ENCODE measurements around the gene SART3.
"Not testable (repeated sequence)": the region's sequence is repeated elsewhere in the genome, so short reads cannot be mapped to it uniquely, and the experiment has no call there.

The SART3 gene

GRCh38 chr12:108495823-108496579 lies 65.0 kb downstream of the SART3 start:
- H3K9me3 Mint-ChIP-seq = no peaks in the 10 kb centered on the region
- H3K4me3 Mint-ChIP-seq = no peak overlapping the region
- peaks cover 17% of the 10 kb centered on the region for H3K27me3 Mint-ChIP-seq (ENCODE audit: low read depth)
- TF ChIP-seq CTCF (IDR thresholded peaks at IDR 0.05; ENCODE audit: unreplicated experiment in 3 of 3) = no peak
- H3K36me3 Mint-ChIP-seq (ENCODE audit: low read depth) = no peaks in the 10 kb centered on the region
- no peak overlapping the region for H3K27ac Mint-ChIP-seq
- H3K4me1 Mint-ChIP-seq = no peaks in the 10 kb centered on the region

GRCh38 chr12:108495054-108495453 lies 65.9 kb downstream of the SART3 start:
- TF ChIP-seq CTCF (IDR thresholded peaks at IDR 0.05; ENCODE audit: unreplicated experiment in 3 of 3) = peak; percentile 30 to 54 (median 37)
- Mint-ChIP-seq H3K36me3 (ENCODE audit: low read depth) (no peaks in the 10 kb centered on the region), H3K4me1 (no peaks in the 10 kb centered on the region), H3K4me3 (no peak overlapping the region), H3K9me3 (no peaks in the 10 kb centered on the region), H3K27ac (no peak overlapping the region), H3K27me3 (ENCODE audit: low read depth) (peaks cover 17% of the 10 kb centered on the region)

- Mint-ChIP-seq H3K4me1 (no peaks in the 10 kb centered on the region), H3K36me3 (ENCODE audit: low read depth) (no peaks in the 10 kb centered on the region), H3K9me3 (peaks cover 7% of the 10 kb centered on the region), H3K4me3 (no peak overlapping the region), H3K27me3 (ENCODE audit: low read depth) (peaks cover 15% of the 10 kb centered on the region), H3K27ac (no peak overlapping the region)
- no peak for TF ChIP-seq CTCF (IDR thresholded peaks at IDR 0.05; ENCODE audit: unreplicated experiment in 3 of 3)
Measured at GRCh38 chr12:108491256-108491655, 69.7 kb downstream of the SART3 start.

- H3K36me3 Mint-ChIP-seq (ENCODE audit: low read depth); H3K9me3 Mint-ChIP-seq; H3K4me1 Mint-ChIP-seq; H3K4me3 Mint-ChIP-seq; H3K27ac Mint-ChIP-seq: not testable (repeated sequence)
- peaks cover 16% of the 10 kb centered on the region for H3K27me3 Mint-ChIP-seq (ENCODE audit: low read depth)
Measured at GRCh38 chr12:108487029-108487428, 73.9 kb downstream of the SART3 start.

GRCh38 chr12:108485371-108485770 lies 75.6 kb downstream of the SART3 start:
- not testable (repeated sequence) for H3K27ac Mint-ChIP-seq; H3K9me3 Mint-ChIP-seq; H3K4me1 Mint-ChIP-seq; H3K4me3 Mint-ChIP-seq; H3K36me3 Mint-ChIP-seq (ENCODE audit: low read depth)
- H3K27me3 Mint-ChIP-seq (ENCODE audit: low read depth) = peaks cover 20% of the 10 kb centered on the region

GRCh38 chr12:108484845-108485244 lies 76.1 kb downstream of the SART3 start:
- no peak for TF ChIP-seq CTCF (IDR thresholded peaks at IDR 0.05; ENCODE audit: unreplicated experiment in 3 of 3)
- Mint-ChIP-seq H3K4me3 (no peak overlapping the region), H3K27me3 (ENCODE audit: low read depth) (peaks cover 20% of the 10 kb centered on the region), H3K27ac (no peak overlapping the region), H3K36me3 (ENCODE audit: low read depth) (no peaks in the 10 kb centered on the region), H3K4me1 (no peaks in the 10 kb centered on the region), H3K9me3 (peaks cover 9% of the 10 kb centered on the region)

GRCh38 chr12:108484431-108484830 lies 76.5 kb downstream of the SART3 start:
- Mint-ChIP-seq H3K4me1 (no peaks in the 10 kb centered on the region), H3K27me3 (ENCODE audit: low read depth) (peaks cover 20% of the 10 kb centered on the region), H3K9me3 (peaks cover 9% of the 10 kb centered on the region), H3K27ac (no peak overlapping the region), H3K36me3 (ENCODE audit: low read depth) (no peaks in the 10 kb centered on the region), H3K4me3 (no peak overlapping the region)
- TF ChIP-seq CTCF (IDR thresholded peaks at IDR 0.05; ENCODE audit: unreplicated experiment in 3 of 3) = no peak
